Activated CD4-positive, alpha-beta T cell treated with anti-CD3 and anti-CD28 coated beads, Interleukin-2, amount 50 U/mL, for 48 hours (primary cell): ENCODE measurements around the gene ADNP.

Source experiments
- DNase-seq, 2 experiments: peaks; one replicate each; pipeline ENCODE4 v3.0.0-alpha.2; 2020

ADNP gene

DNA sequence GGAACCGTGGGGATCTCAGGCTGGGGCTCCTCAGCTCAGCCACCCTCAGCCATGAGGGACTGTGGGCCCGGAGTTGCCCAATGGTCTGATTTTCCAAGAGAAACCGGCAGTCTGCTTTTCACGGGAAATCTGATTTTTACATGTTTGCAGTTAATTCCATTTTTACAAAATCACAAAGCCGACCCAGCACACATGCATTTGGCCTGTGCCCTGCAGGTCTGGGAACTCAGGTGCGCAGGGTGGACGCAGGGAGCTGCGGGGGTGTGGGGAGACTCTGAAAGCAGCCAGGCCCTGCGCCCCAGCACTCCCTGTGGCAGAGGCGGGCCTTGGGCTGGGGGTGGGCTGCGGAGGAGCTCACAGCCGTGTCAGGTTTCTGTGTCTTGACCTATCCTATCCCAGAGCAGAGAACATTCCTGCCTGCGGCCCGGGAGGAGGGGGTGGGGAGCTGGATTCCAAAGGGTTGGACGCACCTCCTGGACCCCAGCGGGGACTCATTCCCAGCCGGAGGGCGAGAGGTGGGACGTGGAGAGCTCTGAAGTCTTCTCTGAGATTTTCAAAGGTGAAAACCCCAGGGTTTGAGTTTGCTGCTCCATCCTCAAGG lies 60.6 kb downstream of the ADNP start:
- no peak for DNase-seq

DNA sequence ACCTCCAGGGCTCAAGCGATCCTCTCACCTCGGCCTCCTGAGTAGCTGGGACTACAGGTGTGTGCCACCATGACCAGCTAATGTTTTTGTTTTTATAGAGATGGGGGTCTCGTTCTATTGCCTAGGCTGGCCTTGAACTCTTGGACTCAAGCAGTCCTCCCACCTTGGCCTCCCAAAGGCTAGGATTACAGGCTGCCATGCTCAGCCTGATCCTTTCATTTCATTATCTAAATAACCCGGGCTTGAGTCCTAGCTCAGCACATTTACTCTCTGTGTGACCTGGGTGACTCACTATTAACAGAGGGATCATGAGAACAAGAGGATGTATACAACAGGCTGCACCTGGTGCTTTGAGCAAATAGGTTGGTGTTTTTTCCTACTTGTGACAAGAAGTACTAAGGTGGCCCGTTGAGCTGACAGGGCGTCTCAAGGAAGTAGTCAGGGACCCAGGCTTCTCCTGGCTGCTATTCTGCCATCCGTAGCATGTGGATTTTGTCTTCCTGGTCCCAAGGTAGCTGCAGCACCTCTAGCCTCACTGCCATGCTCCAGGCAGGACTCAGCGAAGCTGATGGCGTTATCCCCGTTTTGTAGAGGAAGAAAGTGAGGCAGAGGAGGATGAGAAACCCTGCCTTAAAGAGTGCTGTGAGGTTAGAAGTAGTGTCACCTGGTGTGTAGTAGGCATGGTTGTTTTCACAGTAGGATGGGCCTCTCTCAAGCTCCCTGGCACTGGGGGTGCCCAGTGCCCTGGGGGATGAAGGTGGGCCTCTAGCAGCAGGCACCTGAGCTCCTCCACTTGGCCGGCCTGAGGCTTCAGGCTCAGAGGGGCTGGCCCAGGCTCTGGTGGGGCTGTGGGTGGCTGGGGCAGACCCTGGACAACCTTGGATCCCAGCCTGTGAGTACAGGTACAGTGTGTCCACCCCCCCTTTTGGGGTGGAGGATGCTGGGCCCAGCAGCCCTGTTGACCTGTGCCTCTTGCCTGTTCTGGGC lies 62.4 kb downstream of the ADNP start:
- no peak for DNase-seq

DNA sequence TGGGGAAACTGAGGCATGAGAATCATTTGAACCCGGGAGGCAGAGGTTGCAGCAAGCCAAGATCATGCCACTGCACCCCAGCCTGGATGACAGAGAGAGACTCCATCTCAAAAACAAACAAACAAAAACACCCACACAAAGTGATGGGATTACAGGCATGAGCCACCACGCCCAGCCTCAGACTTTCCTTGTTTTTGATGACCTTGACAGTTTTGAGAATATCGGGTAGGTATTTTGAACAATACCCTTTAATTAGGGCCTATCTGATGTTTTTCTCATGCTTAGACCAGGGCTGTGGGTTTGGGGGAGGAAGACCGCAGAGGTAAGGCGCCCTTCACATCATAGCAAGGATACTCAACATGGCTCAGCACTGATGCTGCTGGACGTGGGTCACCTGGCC lies 63.4 kb downstream of the ADNP start:
- DNase-seq = no peak

- DNase-seq = no peak
Observed at GRCh38 chr20:50866831-50867230, 64.4 kb downstream of the ADNP start.

DNA sequence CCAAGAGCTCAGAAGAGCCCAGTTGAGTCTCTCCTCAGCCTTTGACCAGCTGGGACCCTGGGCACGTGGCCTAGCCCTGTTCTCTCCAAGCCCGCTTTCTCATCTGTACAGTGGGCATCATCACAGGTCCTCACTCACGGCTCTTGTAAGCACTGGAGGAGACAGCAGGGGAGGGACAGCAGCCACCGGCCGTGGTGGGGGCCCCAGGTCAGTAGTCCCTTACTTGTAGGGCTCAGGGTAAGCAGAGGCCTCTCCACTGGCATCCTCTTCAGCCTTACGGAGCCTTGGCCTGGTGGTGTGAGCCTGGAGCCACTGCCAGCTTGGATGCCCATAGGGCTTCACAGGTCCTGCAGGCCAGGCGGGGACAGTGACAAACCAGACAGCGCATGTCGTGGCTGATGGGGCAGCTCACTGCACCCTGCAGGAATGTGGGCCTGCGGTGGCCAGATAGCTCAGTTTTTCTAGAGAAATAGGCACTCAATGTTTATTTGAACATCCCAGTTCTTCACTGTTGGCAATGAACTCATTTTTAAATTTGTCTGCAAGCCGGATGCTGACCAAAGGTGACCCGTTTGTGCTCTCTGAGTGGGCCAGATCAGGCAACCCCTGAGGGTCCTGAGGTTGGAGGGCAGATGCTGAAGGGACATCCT lies 65.1 kb downstream of the ADNP start:
- DNase-seq = no peak

DNA sequence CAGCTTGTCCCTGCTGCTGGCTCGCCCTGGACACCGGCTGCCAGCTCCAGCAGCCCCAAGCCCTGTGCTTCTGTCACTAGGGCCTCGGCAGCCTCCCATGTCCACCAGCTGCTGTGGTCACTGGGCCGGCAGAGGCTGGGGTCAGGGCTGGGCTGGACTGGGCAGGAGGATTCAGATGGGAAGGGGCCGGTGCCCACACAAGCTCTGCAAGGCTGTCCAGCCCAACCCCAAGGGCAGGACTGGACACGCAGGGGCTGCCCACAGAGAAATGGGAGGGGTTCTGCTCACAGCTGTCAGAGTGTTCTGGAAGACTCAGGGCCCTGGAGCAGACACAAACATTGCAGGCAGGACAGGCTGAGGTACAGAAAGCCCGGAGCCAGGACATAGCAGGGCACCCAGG lies 65.6 kb downstream of the ADNP start:
- DNase-seq = no peak

DNA sequence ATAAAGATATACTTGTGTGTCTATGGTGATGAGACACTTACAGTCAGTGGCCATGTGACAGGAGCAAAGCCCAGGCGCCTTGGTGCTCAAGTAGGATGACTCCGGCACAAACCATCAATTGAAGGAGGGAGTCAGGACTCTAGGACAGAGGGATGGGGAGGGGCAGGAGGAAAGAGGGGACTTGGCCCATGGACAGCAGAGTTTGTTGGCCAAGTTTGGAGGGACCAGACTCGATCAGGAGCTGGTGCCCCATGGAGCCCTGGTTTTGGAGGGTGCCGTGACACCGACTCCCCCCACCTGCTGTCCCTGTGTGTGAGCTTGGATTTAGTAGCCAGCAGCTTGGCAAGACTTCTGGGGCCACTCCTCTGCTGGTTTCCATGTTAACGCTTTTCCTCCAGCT lies 66.1 kb downstream of the ADNP start:
- DNase-seq = no peak

DNA sequence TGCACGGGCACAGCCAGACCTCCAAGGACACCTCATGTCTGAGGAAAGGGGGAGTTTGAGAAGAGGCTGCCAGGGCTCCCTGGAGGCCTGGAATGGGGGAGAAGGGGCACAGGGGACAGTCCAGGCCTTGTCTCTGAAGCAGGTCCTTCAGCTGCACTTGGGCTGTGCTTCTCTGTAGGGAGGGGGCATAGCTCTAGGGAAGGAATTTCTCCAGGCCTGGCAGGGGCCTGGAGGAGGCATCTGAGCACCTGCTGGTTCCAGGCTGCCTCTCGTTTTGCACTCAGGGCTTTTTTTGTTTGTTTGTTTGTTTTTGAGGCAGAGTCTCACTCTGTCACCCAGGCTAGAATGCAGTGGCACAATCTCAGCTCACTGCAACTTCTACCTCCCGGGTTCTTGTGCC lies 68.7 kb downstream of the ADNP start:
- no peak for DNase-seq

DNA sequence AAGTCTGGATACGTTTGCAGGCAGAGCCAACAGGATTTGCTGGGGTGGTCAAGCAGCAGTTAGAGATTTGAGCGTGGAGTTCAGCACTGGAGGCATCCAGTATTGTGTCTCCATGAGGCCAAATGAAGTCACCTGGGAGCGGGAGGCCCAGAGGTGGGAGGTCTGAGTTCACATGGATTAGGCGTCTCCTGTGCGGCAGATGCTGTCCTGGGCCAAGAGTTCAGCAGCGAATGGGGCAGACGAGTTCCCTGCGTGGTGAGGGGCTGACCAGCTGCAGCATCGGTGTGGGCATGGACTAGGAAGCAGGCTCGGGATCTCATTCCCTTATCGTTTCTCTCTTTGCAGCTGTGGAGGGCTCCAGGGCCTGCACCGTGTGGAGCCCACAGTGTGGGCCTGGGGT lies 70.2 kb downstream of the ADNP start:
- DNase-seq = no peak

DNA sequence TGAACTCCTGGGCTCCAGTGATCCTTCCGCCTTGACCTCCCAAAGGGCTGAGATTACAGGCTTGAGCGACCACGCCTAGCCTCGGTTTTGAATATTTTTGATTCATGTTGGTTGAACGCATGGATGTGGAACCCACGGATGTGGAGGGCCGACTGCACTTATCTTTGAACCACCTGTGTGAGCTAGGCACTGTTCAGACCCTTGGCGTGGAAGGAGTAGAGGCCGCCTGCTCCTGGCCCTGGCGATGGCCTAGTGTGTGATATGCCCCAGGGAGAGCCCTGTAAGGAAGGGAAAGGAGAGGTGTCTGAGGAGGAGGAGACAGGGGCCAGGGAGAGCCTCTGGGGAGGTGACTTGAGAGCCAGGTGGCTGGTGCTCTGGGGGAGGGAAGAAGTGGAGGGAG lies 72.1 kb downstream of the ADNP start:
- no peak for DNase-seq

GRCh38 chr20:50858525-50858924 lies 72.7 kb downstream of the ADNP start:
- no peak for DNase-seq

DNA sequence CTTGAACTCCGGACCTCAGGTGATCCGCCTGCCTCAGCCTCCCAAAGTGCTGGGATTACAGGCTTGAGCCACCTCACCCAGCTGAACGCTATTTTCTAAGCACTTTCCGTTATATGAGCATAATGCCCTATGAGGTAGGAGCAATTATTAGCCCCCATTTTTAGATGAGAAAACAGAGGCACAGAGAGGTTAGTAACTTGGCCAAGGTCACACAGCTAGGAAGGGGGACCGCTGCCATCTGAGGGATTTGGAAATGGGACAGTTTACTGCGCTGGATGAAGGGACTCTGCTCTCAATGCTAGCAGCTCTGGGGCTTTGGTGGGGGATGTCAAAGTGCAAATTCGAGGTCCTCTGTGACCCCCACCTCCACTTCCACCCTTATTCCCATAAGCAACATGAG lies 73.9 kb downstream of the ADNP start:
- DNase-seq = no peak

DNA sequence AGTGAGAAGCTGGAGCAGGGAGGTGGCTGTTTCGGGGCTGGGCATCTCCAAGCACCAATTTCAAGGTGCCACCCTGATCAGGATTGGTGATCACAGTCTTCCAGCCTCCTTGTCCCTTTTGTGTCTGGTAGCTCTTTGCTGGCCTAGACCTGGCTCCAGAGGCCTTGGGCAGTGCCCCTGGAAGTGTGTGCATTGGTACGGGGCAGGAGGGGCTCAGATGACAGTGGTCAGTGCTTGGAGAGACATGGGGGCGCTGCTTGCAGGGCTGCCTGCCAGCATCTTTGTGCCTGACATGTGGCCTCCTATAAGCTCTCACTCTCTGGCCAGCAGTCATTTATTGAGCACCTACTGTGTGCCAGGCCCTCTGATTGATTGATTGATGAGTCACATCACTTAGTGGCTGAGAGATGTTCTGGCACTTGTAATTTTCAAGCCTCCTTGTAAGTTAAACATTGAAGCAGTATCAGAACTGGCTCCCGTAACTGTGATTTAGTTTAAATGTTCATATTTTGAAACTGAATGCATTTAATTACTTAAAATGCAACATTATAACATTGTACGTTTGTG lies 74.7 kb downstream of the ADNP start:
- DNase-seq = no peak

- DNase-seq = no peak
Observed at GRCh38 chr20:50855498-50856474, 75.5 kb downstream of the ADNP start.

DNA sequence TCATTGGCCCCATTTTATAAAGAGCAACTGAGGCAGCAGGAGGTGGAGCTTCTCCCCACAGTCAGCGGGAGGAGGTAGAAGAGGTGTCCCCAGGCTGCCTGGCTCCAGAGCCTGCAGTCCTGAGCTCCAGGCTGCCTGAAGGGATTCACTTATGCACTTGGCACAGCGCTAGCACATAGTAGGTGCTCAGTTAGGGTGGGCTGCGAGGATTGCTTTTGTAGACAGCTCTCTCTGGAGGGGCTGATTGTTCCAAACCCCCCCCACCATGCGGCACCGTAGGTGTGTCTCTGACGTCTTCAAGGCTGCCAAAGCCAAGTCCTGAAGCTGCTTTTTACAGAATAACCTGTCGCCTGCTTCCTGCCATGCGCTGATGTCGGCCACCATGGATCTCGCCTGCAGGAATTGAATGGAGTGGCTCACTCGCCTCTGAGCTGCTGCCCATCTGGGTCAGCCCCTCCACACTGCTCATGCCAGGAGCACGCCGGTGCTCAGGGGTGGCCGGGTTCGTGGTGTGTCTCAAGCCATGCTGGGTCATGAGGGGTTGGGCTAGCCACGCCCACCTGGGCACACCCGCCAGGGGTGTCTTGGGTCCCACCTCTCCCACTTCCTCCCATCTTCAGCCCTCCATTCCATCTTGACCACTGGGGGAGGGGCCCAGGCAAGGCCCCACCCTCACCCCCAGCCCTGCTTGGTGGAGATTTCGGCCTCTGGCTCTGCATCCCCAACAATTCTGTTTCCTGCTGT lies 76.6 kb downstream of the ADNP start:
- no peak for DNase-seq

GRCh38 chr20:50852085-50852484 lies 79.2 kb downstream of the ADNP start:
- no peak for DNase-seq

- DNase-seq = no peak
Observed at GRCh38 chr20:50850721-50851286, 80.4 kb downstream of the ADNP start.

- no peak for DNase-seq
Observed at GRCh38 chr20:50848846-50849673, 82.2 kb downstream of the ADNP start.

DNA sequence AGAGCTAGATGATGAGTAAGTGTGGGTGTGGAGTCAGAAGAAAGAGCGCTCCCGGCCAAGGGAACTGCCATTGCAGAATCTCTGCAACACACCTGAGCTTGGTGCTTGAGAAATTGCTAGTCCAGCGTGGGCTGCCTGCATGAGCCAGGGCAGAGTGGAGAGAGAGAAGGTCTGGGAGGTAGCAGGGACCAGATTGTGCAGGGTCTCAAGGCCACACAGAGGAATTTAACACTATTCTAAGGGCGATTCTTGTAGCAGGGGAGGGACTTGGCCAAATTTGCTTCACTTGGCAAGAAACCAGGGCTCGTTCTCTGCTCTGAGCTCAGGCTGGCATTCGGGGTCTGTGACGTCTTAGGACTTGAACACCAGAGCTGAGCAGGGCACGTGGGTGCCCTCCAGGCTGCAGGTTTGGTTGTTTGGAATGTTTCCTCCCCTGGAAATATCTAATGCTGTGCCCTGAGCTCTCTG lies 82.9 kb downstream of the ADNP start:
- DNase-seq = no peak

DNA sequence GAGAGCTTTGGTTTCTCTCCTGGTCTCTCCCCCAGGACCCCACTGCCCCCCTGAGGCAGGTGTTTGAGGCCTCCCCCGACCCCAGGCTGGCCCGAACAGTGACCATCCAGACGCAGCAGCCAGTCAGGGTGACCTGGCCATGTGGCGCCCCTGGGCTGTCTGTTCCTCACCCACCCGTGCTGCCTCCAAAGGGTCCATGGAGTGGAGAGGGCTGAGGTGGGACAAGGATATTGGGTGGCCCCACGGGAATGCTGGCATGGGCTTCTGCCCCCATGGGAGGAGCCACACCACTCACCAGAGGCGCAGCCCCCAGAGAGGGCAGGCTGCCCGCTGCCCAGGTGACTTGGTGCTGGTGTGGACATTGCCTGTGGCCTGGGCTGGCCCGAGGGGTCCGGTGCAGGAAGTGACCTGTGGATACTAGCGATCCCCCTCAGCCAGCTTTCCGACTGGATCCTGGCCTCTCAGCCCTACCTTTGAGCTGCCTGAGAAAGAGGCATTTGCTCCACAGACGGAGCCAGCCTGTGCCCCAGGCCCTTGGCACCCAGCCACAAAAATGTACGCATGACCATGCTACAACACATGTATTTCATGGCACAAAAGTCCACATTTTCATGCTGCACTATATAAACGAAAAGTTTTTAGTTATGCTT lies 85.5 kb downstream of the ADNP start:
- DNase-seq = no peak
